ENCODE measurements around the gene KCNMA1. TPM values are rescaled to one million over a fixed set of nuclear protein-coding genes. Genes with fewer than 3 reads are reported as not detected.

Gene KCNMA1
- total RNA-seq, 4 donors from 2014 or later, result 4.6 to 10.5 (median 7.8) TPM

GRCh38 chr10:77274046-77274795 is 363.4 kb downstream of the KCNMA1 start:
- H3K4me3 ChIP-seq, result no peak overlapping the region
- WGBS, result 39% methylated on average over 5 of the region's 5 CpGs
- no peaks in the 10 kb centered on the region for H3K4me1 ChIP-seq
- no peak for DNase-seq (ENCODE audit: low spot score in 2 of 2)
- H3K27ac ChIP-seq, result no peak overlapping the region
- H3K27me3 ChIP-seq, result peaks cover 26% of the 10 kb centered on the region
- TF ChIP-seq EP300 (IDR thresholded peaks at IDR 0.05) (no peak), CTCF (IDR thresholded peaks at IDR 0.05) (no peak), POLR2A (IDR thresholded peaks at IDR 0.05) (no peak), POLR2AphosphoS5 (IDR thresholded peaks at IDR 0.05) (no peak)
- no peaks in the 10 kb centered on the region for H3K36me3 ChIP-seq
- H3K9me3 ChIP-seq, result no peaks in the 10 kb centered on the region

GRCh38 chr10:77269163-77269562 is 368.4 kb downstream of the KCNMA1 start:
- H3K27me3 ChIP-seq, result peaks cover 10% of the 10 kb centered on the region
- no peaks in the 10 kb centered on the region for H3K36me3 ChIP-seq
- H3K4me1 ChIP-seq, result no peaks in the 10 kb centered on the region
- DNase-seq (ENCODE audit: low spot score in 2 of 2), result no peak
- no peak overlapping the region for H3K27ac ChIP-seq
- no peak for TF ChIP-seq CTCF (IDR thresholded peaks at IDR 0.05)
- no peak for TF ChIP-seq POLR2A (IDR thresholded peaks at IDR 0.05)
- no peak for TF ChIP-seq EP300 (IDR thresholded peaks at IDR 0.05)
- TF ChIP-seq POLR2AphosphoS5 (IDR thresholded peaks at IDR 0.05), result no peak
- no peaks in the 10 kb centered on the region for H3K9me3 ChIP-seq
- H3K4me3 ChIP-seq, result no peak overlapping the region

GRCh38 chr10:77268721-77269120 is 368.9 kb downstream of the KCNMA1 start:
- no peaks in the 10 kb centered on the region for H3K36me3 ChIP-seq
- WGBS, result 100% methylated on average over 4 of the region's 4 CpGs
- H3K27ac ChIP-seq, result no peak overlapping the region
- TF ChIP-seq EP300 (IDR thresholded peaks at IDR 0.05) (no peak), POLR2AphosphoS5 (IDR thresholded peaks at IDR 0.05) (no peak), CTCF (IDR thresholded peaks at IDR 0.05) (no peak), POLR2A (IDR thresholded peaks at IDR 0.05) (no peak)
- peaks cover 9% of the 10 kb centered on the region for H3K27me3 ChIP-seq
- DNase-seq (ENCODE audit: low spot score in 2 of 2), result no peak
- H3K4me1 ChIP-seq, result no peaks in the 10 kb centered on the region
- no peak overlapping the region for H3K4me3 ChIP-seq
- no peaks in the 10 kb centered on the region for H3K9me3 ChIP-seq

GRCh38 chr10:77267703-77268675 is 369.6 kb downstream of the KCNMA1 start:
- Histone ChIP-seq H3K4me1 (no peaks in the 10 kb centered on the region), H3K36me3 (no peaks in the 10 kb centered on the region), H3K27ac (no peak overlapping the region), H3K9me3 (no peaks in the 10 kb centered on the region), H3K27me3 (peaks cover 11% of the 10 kb centered on the region), H3K4me3 (no peak overlapping the region)
- WGBS, result 73% methylated on average over 8 of the region's 8 CpGs
- TF ChIP-seq POLR2AphosphoS5 (IDR thresholded peaks at IDR 0.05) (no peak), POLR2A (IDR thresholded peaks at IDR 0.05) (no peak), EP300 (IDR thresholded peaks at IDR 0.05) (no peak), CTCF (IDR thresholded peaks at IDR 0.05) (no peak)
- DNase-seq (ENCODE audit: low spot score in 2 of 2), result no peak

GRCh38 chr10:77266242-77266641 is 371.4 kb downstream of the KCNMA1 start:
- DNase-seq (ENCODE audit: low spot score in 2 of 2), result no peak
- Histone ChIP-seq H3K27ac (no peak overlapping the region), H3K27me3 (peaks cover 14% of the 10 kb centered on the region), H3K4me3 (no peak overlapping the region), H3K9me3 (no peaks in the 10 kb centered on the region), H3K36me3 (no peaks in the 10 kb centered on the region), H3K4me1 (no peaks in the 10 kb centered on the region)
- WGBS, result 39% methylated on average over 2 of the region's 2 CpGs
- TF ChIP-seq POLR2A (IDR thresholded peaks at IDR 0.05), result no peak
- TF ChIP-seq POLR2AphosphoS5 (IDR thresholded peaks at IDR 0.05), result no peak
- TF ChIP-seq CTCF (IDR thresholded peaks at IDR 0.05), result no peak
- no peak for TF ChIP-seq EP300 (IDR thresholded peaks at IDR 0.05)
